Osteoblast (primary cell): ENCODE data around the gene IGDCC3. TPM values are rescaled to one million over a fixed set of nuclear protein-coding genes. Genes with fewer than 3 reads are reported as not detected.
A peak's percentile ranks its signal among the peaks of the same experiment; 100 is the strongest.

Source experiments
- DNase-seq: peaks from one replicate; pipeline ENCODE4 v3.0.0; 2011; ENCODE audit warnings: low spot score, mixed read lengths; ENCODE audit not compliant: insufficient read length; ENCODE audit errors: missing footprints
- H2AFZ ChIP-seq: 2 replicates; pipeline ENCODE4 v1.6.0; 2011; ENCODE audit warnings: mild to moderate bottlenecking, low read length
- H3K27ac ChIP-seq: 2 replicates; pipeline ENCODE4 v1.5.1; 2011; ENCODE audit warnings: mild to moderate bottlenecking, low read depth, low read length, moderate library complexity
- H3K27me3 ChIP-seq: 2 replicates; pipeline ENCODE4 v1.6.0; 2012; ENCODE audit warnings: mild to moderate bottlenecking, control low read depth, inconsistent platforms, low read length, moderate library complexity; ENCODE audit not compliant: insufficient read depth
- H3K36me3 ChIP-seq: 2 replicates; pipeline ENCODE4 v1.5.1; 2011; ENCODE audit warnings: mild to moderate bottlenecking, low read length, control low read depth, moderate library complexity; ENCODE audit not compliant: insufficient read depth
- H3K4me1 ChIP-seq: 2 replicates; pipeline ENCODE4 v1.5.1; 2011; ENCODE audit warnings: mild to moderate bottlenecking, low read length, control low read depth, moderate library complexity; ENCODE audit not compliant: insufficient read depth
- H3K4me2 ChIP-seq: 2 replicates; pipeline ENCODE4 v1.6.0; 2011; ENCODE audit warnings: mild to moderate bottlenecking, low read length; ENCODE audit not compliant: insufficient read depth
- H3K4me3 ChIP-seq: fragments of 200-600 bp; sonication (generic); 3 replicates; pipeline ENCODE4 v1.5.1; 2012; ENCODE audit warnings: mild to moderate bottlenecking, low read length, inconsistent platforms; ENCODE audit not compliant: insufficient read depth
- H3K79me2 ChIP-seq: 2 replicates; pipeline ENCODE4 v1.6.0; 2012; ENCODE audit warnings: mild to moderate bottlenecking, low read length, control low read depth, inconsistent platforms; ENCODE audit not compliant: insufficient read depth
- H3K9me3 ChIP-seq: 2 replicates; pipeline ENCODE4 v1.5.1; 2011; ENCODE audit warnings: low read depth, low read length, control low read depth
- H4K20me1 ChIP-seq: 2 replicates; pipeline ENCODE4 v1.6.0; 2012; ENCODE audit warnings: mild to moderate bottlenecking, low read length, control low read depth; ENCODE audit not compliant: insufficient read depth
- total RNA-seq: library from RNA; depleted of rRNA; stranded (reverse); fragments of >200 nt; gene quantifications from 2 replicates; pipeline ENCODE4 v1.2.3, GENCODE V29; 2012
- TF ChIP-seq, protein P1 (sequence below): IDR thresholded peaks from 2 replicates; pipeline ENCODE4 v1.5.1; 2011; ENCODE audit warnings: mild to moderate bottlenecking, low read depth, low read length, moderate library complexity; ENCODE audit errors: extremely low read depth

The IGDCC3 gene
- total RNA-seq, 1 donor, result not detected

DNA sequence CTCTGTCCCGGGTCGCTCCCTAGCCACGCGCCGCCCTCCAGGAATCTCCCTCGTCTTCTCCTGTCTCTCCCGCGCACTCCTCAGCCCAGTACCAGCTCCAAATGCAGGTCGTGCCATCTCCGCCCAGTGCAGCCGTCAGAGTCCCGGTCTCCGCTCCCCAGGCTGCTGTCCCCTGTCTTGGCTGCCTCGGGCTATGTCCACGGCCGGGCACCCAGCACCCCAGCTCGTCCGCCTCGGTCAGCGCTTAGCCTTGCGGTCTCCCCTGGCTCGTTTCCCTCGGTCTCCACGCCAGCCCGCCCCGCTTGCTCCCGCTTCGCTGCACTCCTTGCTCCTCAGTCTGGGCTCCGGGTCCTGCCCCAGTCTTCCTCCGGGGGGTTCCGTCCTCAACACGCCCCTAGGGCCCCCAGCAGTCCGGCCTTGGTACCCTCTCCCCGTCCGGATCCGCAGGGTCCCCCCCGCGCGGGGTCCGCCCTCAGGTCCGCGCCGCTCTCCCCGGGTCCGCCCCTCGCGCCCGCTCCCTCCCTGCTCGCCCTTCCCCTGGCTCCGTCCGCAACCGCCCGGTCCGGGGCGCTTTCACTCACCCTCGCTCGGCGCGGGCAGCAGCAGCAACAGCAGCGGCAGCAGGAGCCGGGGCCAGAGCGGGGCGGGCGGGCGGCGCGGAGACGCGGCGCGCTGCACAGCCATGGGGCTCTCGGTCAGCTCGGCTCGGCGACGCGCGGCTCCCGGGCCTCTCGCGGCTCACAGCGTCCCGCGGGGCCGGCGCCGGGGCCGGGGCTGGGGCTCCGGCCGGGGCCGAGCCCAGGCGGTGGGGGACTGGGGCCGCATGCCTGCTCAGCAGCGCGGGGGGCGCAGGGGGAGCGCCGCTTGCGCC lies 462 bp downstream of the IGDCC3 start:
- H3K79me2 ChIP-seq, result no peaks in the 10 kb centered on the region

DNA sequence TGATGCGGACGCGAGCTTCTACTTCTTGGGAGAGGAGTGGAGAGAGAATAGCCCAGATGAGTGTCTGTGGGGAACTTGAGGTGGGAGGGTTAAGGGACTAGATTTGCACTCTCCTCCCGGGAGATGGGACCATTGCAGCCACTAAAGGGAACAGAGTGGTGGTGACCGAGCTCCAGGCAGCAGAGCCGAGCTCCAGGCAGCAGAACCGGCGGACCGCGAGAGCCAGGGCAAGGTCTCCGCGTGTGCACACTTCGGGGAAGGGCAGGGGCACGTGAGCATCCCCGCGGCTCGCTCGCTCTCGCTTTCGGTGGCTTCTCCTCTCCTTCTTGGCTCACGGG lies 1.1 kb downstream of the IGDCC3 start:
- DNase-seq, result peak; percentile 83
- Histone ChIP-seq H3K27me3 (peaks cover 65% of the 10 kb centered on the region), H2AFZ (no peak overlapping the region), H3K9me3 (no peaks in the 10 kb centered on the region), H3K4me3 (peak overlapping the region; percentile 49), H3K79me2 (no peaks in the 10 kb centered on the region), H4K20me1 (no peaks in the 10 kb centered on the region), H3K27ac (no peak overlapping the region), H3K4me1 (no peaks in the 10 kb centered on the region), H3K4me2 (peak overlapping the region; percentile 75), H3K36me3 (no peaks in the 10 kb centered on the region)
- TF ChIP-seq, protein P1, sequence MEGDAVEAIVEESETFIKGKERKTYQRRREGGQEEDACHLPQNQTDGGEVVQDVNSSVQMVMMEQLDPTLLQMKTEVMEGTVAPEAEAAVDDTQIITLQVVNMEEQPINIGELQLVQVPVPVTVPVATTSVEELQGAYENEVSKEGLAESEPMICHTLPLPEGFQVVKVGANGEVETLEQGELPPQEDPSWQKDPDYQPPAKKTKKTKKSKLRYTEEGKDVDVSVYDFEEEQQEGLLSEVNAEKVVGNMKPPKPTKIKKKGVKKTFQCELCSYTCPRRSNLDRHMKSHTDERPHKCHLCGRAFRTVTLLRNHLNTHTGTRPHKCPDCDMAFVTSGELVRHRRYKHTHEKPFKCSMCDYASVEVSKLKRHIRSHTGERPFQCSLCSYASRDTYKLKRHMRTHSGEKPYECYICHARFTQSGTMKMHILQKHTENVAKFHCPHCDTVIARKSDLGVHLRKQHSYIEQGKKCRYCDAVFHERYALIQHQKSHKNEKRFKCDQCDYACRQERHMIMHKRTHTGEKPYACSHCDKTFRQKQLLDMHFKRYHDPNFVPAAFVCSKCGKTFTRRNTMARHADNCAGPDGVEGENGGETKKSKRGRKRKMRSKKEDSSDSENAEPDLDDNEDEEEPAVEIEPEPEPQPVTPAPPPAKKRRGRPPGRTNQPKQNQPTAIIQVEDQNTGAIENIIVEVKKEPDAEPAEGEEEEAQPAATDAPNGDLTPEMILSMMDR, result no peak

More for the DNA sequence above, 462 bp downstream of the IGDCC3 start:
- TF ChIP-seq, protein P1, result no peak
- peak; percentile 93 for DNase-seq
- H4K20me1 ChIP-seq, result no peaks in the 10 kb centered on the region
- no peaks in the 10 kb centered on the region for H3K4me1 ChIP-seq
- no peak overlapping the region for H2AFZ ChIP-seq
- H3K36me3 ChIP-seq, result no peaks in the 10 kb centered on the region
- no peak overlapping the region for H3K27ac ChIP-seq
- H3K27me3 ChIP-seq, result peaks cover 66% of the 10 kb centered on the region
- H3K9me3 ChIP-seq, result no peaks in the 10 kb centered on the region
- H3K4me2 ChIP-seq, result peak overlapping the region; percentile 75
- H3K4me3 ChIP-seq, result peak overlapping the region; percentile 49

DNA sequence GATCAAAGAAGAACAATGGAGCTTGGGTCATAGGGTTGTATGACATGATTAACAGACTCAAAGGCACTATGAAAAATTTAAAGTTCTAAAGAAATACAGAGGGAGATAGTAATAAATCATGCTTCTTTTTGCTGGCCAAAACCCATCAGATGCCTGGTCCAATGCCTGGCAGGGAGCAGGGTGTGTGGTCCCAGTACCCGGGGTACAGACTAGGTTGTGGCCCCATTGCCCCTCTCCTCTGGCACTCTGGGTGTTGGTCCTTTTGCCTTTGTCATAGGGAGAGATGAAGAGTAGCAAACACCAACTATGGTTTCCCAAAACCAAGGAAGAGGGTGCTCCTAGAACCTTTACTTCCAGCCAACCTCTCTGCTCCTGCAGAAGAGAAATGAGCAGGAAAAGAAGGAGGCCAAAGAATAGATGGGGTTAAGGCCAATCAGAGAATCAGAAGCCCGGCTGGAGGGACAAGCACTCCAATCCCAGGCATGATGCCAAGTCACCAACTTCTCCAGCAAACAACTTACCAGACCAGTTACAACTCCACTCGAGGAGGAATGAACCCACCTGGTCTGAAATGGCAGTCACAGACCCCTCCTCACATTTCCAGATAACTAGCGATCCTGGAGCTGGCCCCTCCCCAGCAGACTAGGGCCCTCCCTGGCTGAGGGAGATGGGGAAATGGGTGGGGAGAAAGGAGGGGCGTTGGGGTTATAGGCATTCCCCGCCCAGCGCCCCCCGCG lies 1.8 kb downstream of the IGDCC3 start:
- peaks cover 63% of the 10 kb centered on the region for H3K27me3 ChIP-seq
- no peaks in the 10 kb centered on the region for H3K79me2 ChIP-seq
- TF ChIP-seq, protein P1, result no peak

DNA sequence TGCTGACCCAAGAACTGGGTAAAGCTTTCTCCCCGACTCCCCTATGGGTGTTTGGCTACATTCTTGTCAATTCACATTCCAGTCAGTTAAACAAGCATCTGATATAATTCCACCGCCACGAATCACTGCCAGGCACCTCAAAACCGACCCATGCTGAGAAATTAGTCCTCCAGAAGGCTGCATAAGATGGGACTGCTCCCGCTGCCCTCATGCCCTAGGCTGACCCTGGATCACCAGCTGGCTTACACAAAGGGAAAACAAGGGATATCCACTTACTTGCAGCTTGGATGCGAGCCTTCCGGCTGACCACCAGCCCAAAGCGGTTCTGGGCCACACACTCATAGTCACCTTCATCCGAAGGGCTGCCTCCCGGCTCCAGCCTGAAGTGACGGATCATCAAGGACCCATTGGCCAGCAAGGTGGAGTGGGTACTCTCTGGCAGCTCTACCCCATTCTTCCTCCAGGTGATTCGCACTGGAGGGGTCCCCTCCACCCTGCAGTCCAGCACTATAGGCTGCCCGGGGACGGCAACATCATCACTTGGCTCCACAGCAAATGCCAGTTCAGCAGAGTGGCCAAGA lies 2.9 kb downstream of the IGDCC3 start:
- H3K4me3 ChIP-seq, result no peak overlapping the region
- no peaks in the 10 kb centered on the region for H3K79me2 ChIP-seq
- peak; percentile 69 for DNase-seq
- H3K9me3 ChIP-seq, result no peaks in the 10 kb centered on the region
- no peaks in the 10 kb centered on the region for H3K36me3 ChIP-seq
- no peak overlapping the region for H3K27ac ChIP-seq
- no peak overlapping the region for H3K4me2 ChIP-seq
- peaks cover 56% of the 10 kb centered on the region for H3K27me3 ChIP-seq
- H2AFZ ChIP-seq, result no peak overlapping the region
- TF ChIP-seq, protein P1, result no peak
- no peaks in the 10 kb centered on the region for H4K20me1 ChIP-seq
- no peaks in the 10 kb centered on the region for H3K4me1 ChIP-seq

More for the DNA sequence above, 1.8 kb downstream of the IGDCC3 start:
- H4K20me1 ChIP-seq, result no peaks in the 10 kb centered on the region
- no peaks in the 10 kb centered on the region for H3K9me3 ChIP-seq
- H3K4me1 ChIP-seq, result no peaks in the 10 kb centered on the region
- DNase-seq, result peak; percentile 77
- H3K4me3 ChIP-seq, result no peak overlapping the region
- no peaks in the 10 kb centered on the region for H3K36me3 ChIP-seq
- no peak overlapping the region for H2AFZ ChIP-seq
- H3K4me2 ChIP-seq, result no peak overlapping the region
- no peak overlapping the region for H3K27ac ChIP-seq
